Measurements from ENCODE around the gene TOM1. TPM values are rescaled to one million over a fixed set of nuclear protein-coding genes. Genes with fewer than 3 reads are reported as not detected.

TOM1 gene
- total RNA-seq, 1 donor: 48.8 TPM

DNA sequence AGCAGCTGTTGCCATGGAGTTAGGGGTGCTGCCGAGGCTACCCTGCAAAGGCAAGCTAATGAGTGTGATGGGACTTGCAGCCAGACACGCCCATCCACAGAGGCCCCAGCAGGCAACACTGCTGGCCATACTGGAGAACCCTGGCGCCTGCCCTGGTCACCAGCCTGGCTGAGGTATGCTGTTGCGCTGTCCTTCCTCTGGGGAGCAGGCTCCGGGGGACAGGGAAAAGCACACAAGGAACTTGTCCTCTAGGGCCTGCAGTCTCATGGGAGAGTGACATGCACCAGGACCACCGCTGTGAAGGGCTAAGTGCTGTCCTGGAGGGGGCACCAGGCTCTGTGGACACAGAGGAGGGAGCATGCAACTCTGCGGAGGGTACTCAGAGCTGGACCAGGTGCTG, 35.8 kb downstream of the TOM1 start:
- DNase-seq (ENCODE audit: low read depth): no peak
- no peak overlapping the region for H3K4me3 ChIP-seq (ENCODE audit: low read depth, low read length)
- TF ChIP-seq, protein P1, sequence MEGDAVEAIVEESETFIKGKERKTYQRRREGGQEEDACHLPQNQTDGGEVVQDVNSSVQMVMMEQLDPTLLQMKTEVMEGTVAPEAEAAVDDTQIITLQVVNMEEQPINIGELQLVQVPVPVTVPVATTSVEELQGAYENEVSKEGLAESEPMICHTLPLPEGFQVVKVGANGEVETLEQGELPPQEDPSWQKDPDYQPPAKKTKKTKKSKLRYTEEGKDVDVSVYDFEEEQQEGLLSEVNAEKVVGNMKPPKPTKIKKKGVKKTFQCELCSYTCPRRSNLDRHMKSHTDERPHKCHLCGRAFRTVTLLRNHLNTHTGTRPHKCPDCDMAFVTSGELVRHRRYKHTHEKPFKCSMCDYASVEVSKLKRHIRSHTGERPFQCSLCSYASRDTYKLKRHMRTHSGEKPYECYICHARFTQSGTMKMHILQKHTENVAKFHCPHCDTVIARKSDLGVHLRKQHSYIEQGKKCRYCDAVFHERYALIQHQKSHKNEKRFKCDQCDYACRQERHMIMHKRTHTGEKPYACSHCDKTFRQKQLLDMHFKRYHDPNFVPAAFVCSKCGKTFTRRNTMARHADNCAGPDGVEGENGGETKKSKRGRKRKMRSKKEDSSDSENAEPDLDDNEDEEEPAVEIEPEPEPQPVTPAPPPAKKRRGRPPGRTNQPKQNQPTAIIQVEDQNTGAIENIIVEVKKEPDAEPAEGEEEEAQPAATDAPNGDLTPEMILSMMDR (IDR thresholded peaks at IDR 0.05; ENCODE audit: insufficient read depth, low read length): no peak

DNA sequence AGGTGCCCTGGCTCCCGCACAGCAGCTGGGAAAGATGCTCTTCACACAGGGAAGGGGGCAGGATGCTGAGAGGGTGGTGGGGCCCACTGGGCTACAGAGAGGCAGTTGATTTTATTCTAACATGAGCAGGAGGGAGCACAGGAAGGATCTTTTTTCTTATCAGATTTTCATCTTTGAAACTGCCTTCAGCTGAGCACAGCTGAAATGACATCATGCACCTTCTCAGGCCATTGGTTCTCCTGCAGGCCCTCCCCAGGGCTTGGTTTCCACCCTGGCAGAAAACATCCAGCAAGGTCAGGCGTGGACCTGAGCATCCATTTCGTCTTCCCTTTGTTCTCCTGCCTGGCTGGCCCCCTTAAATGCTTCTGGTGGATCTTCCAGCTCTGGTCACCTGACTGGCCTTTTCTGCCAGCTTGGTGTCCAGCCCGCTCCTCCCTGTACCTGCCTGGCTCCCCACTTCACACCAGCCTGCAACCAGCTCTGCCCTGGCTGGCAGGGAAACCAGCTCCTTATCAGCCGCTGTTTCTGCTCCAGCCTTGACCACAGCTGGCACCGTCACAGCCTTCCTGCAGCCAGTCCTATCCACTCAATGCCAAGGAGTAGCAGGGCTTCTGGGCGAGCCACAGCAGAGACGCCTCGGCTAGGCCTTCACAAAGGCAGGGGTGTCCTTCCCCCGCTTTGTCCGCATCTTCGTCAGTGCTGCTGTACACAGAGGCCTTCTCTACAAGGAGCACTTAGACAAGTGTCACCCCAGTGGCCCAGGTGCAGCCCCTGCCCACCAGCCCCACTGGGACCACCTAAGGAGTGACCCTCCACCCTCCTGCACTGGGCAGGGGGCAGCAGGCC, 36.5 kb downstream of the TOM1 start:
- no peak for DNase-seq (ENCODE audit: low read depth)
- TF ChIP-seq, protein P1 (IDR thresholded peaks at IDR 0.05; ENCODE audit: insufficient read depth, low read length): no peak
- no peak overlapping the region for H3K4me3 ChIP-seq (ENCODE audit: low read depth, low read length)

GRCh38 chr22:35337932-35338331, 38.2 kb downstream of the TOM1 start:
- DNase-seq (ENCODE audit: low read depth): no peak
- no peak overlapping the region for H3K4me3 ChIP-seq (ENCODE audit: low read depth, low read length)
- TF ChIP-seq, protein P1 (IDR thresholded peaks at IDR 0.05; ENCODE audit: insufficient read depth, low read length): no peak

DNA sequence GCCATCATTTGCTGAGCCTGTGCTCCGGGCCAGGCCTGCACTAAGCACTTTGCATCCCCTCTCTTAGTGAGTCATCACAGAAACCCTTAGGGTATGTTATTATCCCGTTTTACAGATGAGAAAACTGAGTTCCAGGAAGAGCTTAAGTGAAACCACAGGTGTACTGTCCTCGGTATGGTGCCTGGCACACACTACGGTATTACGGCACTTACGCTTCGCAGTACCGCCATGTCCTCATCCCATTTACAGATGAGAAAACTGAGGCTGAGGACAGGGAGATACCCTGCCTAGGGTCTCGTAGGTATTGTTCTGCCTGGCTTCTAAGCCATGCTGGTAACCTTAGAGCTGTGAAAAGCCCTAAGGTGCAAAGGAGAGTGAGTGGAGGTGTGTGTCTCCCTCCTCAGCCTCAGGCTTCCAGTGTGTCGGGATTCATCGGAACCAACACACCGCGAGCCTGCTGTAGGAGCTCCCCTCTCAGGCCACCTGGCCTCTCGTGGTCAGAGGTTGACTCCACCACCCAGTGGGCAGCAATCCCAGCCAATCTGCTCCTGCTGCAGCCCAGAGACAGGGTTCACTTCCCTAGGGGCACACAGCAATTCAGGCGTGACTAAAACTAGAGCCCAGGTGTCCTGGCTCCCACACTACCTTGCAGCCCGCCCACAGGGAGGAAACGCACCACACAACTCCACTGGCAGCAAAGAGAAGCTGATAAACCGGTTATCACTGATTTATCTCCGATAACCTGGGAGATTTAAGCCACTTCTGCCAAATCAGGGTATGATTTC, 41.6 kb downstream of the TOM1 start:
- no peak for DNase-seq (ENCODE audit: low read depth)
- TF ChIP-seq, protein P1 (IDR thresholded peaks at IDR 0.05; ENCODE audit: insufficient read depth, low read length): no peak
- no peak overlapping the region for H3K4me3 ChIP-seq (ENCODE audit: low read depth, low read length)

GRCh38 chr22:35342390-35342789, 42.7 kb downstream of the TOM1 start:
- TF ChIP-seq, protein P1 (IDR thresholded peaks at IDR 0.05; ENCODE audit: insufficient read depth, low read length): no peak
- no peak for DNase-seq (ENCODE audit: low read depth)
- H3K4me3 ChIP-seq (ENCODE audit: low read depth, low read length): no peak overlapping the region

DNA sequence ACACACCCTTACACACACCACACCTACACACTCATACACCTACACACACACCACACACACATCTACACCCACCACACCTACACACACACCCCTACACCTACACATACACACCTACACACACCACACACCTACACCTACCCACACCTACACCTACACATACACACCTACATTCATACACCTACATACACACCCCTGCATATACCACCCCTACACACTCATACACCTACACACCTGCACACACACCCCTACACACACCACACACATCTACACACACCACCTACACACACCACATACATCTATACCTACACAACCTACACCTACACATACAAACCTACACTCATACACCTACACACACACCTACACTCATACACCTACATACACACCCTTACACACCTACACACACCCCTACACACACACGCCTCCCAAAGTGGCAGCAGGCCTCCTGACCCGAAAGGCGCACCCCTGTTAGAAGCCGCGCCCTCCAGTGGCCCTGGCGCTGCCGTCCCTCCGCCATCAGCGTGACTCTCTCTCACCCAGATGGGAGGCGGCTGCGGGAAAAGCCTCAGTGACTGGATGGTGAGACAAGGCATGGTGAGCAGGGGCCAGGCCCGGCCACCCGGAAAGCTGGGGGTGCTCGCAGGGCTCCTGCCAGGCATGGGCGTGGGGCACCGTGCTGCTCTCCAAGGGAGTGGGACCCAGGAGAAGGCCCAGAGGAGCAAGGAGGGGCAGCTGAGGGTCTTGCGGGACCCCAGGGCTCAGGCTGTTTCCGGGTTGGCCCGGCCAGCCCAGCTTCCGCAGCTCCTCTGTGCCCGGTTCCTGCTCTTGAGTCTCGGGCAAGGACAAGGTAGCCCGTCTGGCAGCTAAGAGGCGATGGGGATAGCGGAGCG, 44.2 kb downstream of the TOM1 start:
- no peak overlapping the region for H3K4me3 ChIP-seq (ENCODE audit: low read depth, low read length)
- no peak for DNase-seq (ENCODE audit: low read depth)
- TF ChIP-seq, protein P1 (IDR thresholded peaks at IDR 0.05; ENCODE audit: insufficient read depth, low read length): no peak
